GM06990 (cell line): ENCODE measurements around the gene GDF7.
A peak's percentile ranks its signal among the peaks of the same experiment; 100 is the strongest.

ENCODE experiments used
- DNase-seq: peaks from one replicate; pipeline ENCODE4 v3.0.0-alpha.2; 2011; ENCODE audit not compliant: insufficient read length; ENCODE audit errors: extremely low read depth
- H3K27me3 ChIP-seq: replicated peaks from 2 replicates; pipeline ENCODE4 v1.6.0; 2011; ENCODE audit warnings: low read length; ENCODE audit not compliant: control insufficient read depth, insufficient read depth
- H3K36me3 ChIP-seq: 2 replicates; pipeline ENCODE4 v1.5.1; 2011; ENCODE audit warnings: low read length; ENCODE audit not compliant: control insufficient read depth, insufficient read depth
- H3K4me3 ChIP-seq: replicated peaks from 2 replicates; pipeline ENCODE4 v1.5.1; 2011; ENCODE audit warnings: low read depth, mild to moderate bottlenecking, control low read depth, low read length
- CTCF ChIP-seq: IDR thresholded peaks from 2 replicates; pipeline ENCODE4 v1.5.1; 2011; ENCODE audit warnings: low read length, control low read depth, mild to moderate bottlenecking, inconsistent platforms; ENCODE audit not compliant: insufficient read depth, poor library complexity, severe bottlenecking

GDF7 gene

GRCh38 chr2:20650877-20651730, 15.8 kb upstream of the GDF7 start, which contains the start of gene HS1BP3:
Gene HS1BP3 (minus strand): TSS chr2:20651098. CDS start chr2:20651063, 35 bp downstream.
- Histone ChIP-seq H3K36me3 (no peaks in the 10 kb centered on the region; the same call in 1 of the 2 replicates), H3K27me3 (no peaks in the 10 kb centered on the region), H3K4me3 (peak within 1 kb of the TSS; percentile 83)
- no peak for TF ChIP-seq CTCF
- peak; percentile 93 for DNase-seq

DNA sequence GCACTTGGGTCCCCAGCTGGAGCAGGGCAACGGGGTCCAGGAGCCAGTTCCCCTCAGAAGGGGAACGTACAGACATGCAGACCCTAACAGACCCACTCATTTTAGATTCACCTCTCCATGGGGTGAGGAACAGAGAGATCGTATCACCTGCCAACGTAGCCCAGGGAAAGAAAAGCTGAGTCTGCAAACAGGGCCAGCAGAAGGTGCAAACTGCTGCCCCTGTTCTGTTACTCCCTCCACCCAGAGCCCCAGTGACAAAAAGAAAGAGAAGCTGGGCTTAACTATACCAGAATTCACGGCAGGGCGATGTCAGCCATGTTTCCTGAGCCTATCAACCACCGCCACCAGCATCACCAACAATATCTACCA, 15.2 kb upstream of the GDF7 start:
- no peaks in the 10 kb centered on the region for H3K36me3 ChIP-seq
- TF ChIP-seq CTCF = no peak
- no peak for DNase-seq
- no peak overlapping the region for H3K4me3 ChIP-seq
- H3K27me3 ChIP-seq = no peaks in the 10 kb centered on the region

GRCh38 chr2:20652141-20652540, 14.8 kb upstream of the GDF7 start:
- DNase-seq = no peak
- Histone ChIP-seq H3K27me3 (no peaks in the 10 kb centered on the region), H3K4me3 (no peak overlapping the region), H3K36me3 (no peaks in the 10 kb centered on the region)
- TF ChIP-seq CTCF = no peak

GRCh38 chr2:20652673-20653575, 14.0 kb upstream of the GDF7 start:
- DNase-seq = no peak
- H3K36me3 ChIP-seq = no peaks in the 10 kb centered on the region
- no peak for TF ChIP-seq CTCF
- H3K27me3 ChIP-seq = no peaks in the 10 kb centered on the region
- no peak overlapping the region for H3K4me3 ChIP-seq

DNA sequence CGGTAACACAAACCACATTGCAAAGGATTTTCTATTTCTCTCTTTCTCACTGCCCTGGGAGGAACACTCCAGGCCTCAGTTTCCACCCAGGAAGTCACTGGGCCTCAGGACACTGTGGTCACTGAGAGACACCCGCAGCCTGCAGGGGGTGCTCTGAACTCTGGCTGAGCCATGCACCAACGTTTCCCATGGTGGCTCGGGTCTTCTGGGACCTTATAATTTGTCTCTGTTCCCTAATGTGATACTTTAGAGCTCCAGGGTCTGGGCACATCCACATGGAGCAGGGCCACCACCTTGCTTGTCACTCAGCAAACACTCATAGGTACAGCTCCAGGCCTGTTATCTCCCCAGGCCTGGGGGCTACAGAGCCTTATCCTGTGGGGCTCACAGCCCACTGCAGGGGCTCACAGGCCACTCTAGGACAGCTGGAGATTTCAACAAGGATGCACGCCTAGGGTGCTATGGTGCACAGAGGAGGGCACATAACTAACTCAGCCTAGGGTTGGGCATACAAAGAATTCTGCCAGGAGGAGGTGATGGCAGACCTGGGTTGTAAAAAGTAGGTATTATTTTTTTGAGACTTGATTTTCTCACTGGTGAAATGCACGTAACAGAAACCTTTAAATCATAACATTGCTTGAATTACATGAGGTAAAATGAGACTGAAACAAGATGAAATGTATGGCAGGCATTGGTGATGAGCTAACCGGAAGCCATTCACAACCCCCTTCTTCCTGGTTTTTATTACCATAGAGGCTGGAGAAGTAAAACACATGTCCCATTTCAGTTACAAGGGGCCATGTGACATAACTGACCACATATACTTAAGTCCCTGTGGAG, 13.0 kb upstream of the GDF7 start:
- H3K27me3 ChIP-seq = no peaks in the 10 kb centered on the region
- no peak overlapping the region for H3K4me3 ChIP-seq
- DNase-seq = no peak
- peak; percentile 30 for TF ChIP-seq CTCF
- no peaks in the 10 kb centered on the region for H3K36me3 ChIP-seq
